Nephron (organoid): ENCODE measurements around the gene TRIM44.
"Not testable (repeated sequence)": the region's sequence is repeated elsewhere in the genome, so short reads cannot be mapped to it uniquely, and the experiment has no call there.

ENCODE experiments used
- H3K27ac Mint-ChIP-seq, 3 experiments: 2 replicates each; pipeline ENCODE4 v1.8.0; 2020; ENCODE audit warnings: mixed read lengths in 3 of 3, mild to moderate bottlenecking in 2 of 3, moderate library complexity in 1 of 3
- H3K27me3 Mint-ChIP-seq: 2 replicates; pipeline ENCODE4 v1.8.0; 2021; ENCODE audit warnings: low read depth, mild to moderate bottlenecking, moderate library complexity, mixed read lengths
- H3K36me3 Mint-ChIP-seq: 2 replicates; pipeline ENCODE4 v1.8.0; 2020; ENCODE audit warnings: low read depth, mixed read lengths
- H3K4me1 Mint-ChIP-seq: 2 replicates; pipeline ENCODE4 v1.8.0; 2020; ENCODE audit warnings: mixed read lengths
- H3K4me3 Mint-ChIP-seq, 3 experiments: 2 replicates each; pipeline ENCODE4 v1.8.0; 2020; ENCODE audit warnings: mild to moderate bottlenecking in 3 of 3, mixed read lengths in 3 of 3, moderate library complexity in 2 of 3
- H3K9me3 Mint-ChIP-seq: 2 replicates; pipeline ENCODE4 v1.8.0; 2020; ENCODE audit warnings: mixed read lengths
- TF ChIP-seq, protein P1 (sequence below), 3 experiments: fragments of 200-600 bp; sonication (generic); IDR thresholded peaks; one replicate each; pipeline ENCODE4 v1.5.0; 2021; ENCODE audit warnings: antibody characterized with exemption in 3 of 3; ENCODE audit not compliant: unreplicated experiment in 3 of 3

The TRIM44 gene

DNA sequence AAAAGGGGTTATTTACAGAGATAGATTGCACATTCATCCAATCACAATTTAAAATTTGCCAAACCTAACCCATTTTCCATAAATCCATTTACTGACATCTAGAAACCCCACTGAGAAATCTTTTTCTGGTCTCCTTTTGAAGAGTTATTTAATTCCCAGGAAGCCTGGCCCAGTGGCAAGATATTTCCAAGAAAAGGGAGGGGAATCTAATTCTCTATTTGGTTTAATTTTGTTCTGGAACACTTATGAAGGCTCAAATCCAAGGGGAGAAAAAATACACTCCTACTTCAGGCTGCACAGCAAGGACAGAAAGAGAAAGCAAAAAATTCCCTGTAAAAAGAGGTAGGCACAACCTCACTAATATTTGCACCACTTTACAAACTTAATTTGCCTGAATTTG is 193.1 kb downstream of the TRIM44 start:
- Mint-ChIP-seq H3K9me3 (peaks cover 4% of the 10 kb centered on the region), H3K36me3 (no peaks in the 10 kb centered on the region), H3K4me1 (peaks cover 20% of the 10 kb centered on the region), H3K4me3 (no peak overlapping the region), H3K27ac (no peak overlapping the region), H3K27me3 (no peaks in the 10 kb centered on the region)
- TF ChIP-seq, protein P1, sequence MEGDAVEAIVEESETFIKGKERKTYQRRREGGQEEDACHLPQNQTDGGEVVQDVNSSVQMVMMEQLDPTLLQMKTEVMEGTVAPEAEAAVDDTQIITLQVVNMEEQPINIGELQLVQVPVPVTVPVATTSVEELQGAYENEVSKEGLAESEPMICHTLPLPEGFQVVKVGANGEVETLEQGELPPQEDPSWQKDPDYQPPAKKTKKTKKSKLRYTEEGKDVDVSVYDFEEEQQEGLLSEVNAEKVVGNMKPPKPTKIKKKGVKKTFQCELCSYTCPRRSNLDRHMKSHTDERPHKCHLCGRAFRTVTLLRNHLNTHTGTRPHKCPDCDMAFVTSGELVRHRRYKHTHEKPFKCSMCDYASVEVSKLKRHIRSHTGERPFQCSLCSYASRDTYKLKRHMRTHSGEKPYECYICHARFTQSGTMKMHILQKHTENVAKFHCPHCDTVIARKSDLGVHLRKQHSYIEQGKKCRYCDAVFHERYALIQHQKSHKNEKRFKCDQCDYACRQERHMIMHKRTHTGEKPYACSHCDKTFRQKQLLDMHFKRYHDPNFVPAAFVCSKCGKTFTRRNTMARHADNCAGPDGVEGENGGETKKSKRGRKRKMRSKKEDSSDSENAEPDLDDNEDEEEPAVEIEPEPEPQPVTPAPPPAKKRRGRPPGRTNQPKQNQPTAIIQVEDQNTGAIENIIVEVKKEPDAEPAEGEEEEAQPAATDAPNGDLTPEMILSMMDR (IDR thresholded peaks at IDR 0.05; ENCODE audit: unreplicated experiment in 3 of 3) = no peak

DNA sequence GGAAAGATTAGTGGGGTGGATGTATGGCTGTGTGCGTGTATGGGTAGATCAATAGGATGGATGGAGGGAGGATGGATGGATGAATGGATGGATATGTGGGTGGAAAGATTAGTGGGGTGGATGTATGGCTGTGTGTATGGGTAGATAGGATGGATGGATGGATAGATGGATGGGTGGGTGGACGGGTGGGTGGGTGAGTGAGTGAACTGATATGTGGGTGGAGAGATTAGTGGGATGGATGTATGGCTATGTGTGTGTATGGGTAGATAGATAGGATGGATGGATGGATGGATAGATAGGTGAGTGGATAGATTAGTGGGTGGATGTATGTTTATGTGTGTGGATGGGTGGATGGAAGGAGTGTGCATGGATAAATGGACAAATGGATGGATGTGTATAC is 193.7 kb downstream of the TRIM44 start:
- no peak overlapping the region for H3K4me3 Mint-ChIP-seq
- H3K4me1 Mint-ChIP-seq = peaks cover 20% of the 10 kb centered on the region
- TF ChIP-seq, protein P1 (IDR thresholded peaks at IDR 0.05; ENCODE audit: unreplicated experiment in 3 of 3) = no peak
- no peaks in the 10 kb centered on the region for H3K27me3 Mint-ChIP-seq
- peaks cover 4% of the 10 kb centered on the region for H3K9me3 Mint-ChIP-seq
- no peaks in the 10 kb centered on the region for H3K36me3 Mint-ChIP-seq
- H3K27ac Mint-ChIP-seq = no peak overlapping the region

DNA sequence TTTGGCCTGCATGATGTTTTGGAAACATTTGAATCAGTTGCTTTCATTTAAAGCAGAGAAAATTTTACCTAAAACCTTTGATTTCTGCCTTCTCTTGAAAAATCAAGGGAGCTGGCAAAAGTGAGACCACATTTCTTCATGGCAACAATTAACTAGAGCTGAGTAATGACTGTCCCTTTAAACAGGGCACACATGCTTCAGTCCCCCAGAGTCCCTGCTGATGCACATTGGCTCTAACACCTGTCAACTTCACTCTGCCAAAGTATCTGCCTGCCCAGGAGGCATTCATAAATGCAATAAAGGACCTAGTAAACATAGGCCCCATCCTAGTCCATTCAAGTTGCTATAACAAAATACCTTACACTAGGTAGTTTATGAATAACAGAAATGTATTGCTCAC is 194.2 kb downstream of the TRIM44 start:
- Mint-ChIP-seq H3K27me3 (no peaks in the 10 kb centered on the region), H3K9me3 (peaks cover 4% of the 10 kb centered on the region), H3K4me1 (peaks cover 20% of the 10 kb centered on the region), H3K36me3 (no peaks in the 10 kb centered on the region), H3K4me3 (no peak overlapping the region), H3K27ac (no peak overlapping the region)
- TF ChIP-seq, protein P1 (IDR thresholded peaks at IDR 0.05; ENCODE audit: unreplicated experiment in 3 of 3) = no peak

DNA sequence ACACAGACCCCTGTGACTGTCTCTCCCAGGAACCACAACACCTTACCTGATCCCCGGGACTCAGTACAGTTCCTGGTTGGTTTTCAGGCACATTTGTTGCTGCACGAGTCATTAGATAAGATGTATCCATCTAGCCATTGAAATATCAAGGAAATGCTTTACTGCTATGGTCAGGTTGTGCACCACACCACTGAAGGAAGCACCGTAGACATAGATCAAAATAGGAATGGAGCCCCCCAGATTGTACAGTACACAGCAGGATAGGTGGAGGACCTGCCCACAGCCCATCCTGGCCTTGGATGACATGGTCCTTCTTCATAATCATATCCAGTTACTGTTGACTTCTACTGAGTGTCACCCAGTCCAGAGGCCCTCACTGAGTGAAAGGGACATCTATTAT is 195.3 kb downstream of the TRIM44 start:
- TF ChIP-seq, protein P1 (IDR thresholded peaks at IDR 0.05; ENCODE audit: unreplicated experiment in 3 of 3) = no peak
- H3K27me3 Mint-ChIP-seq = no peaks in the 10 kb centered on the region
- no peaks in the 10 kb centered on the region for H3K36me3 Mint-ChIP-seq
- H3K9me3 Mint-ChIP-seq = peaks cover 4% of the 10 kb centered on the region
- H3K4me3 Mint-ChIP-seq = no peak overlapping the region
- peaks cover 14% of the 10 kb centered on the region for H3K4me1 Mint-ChIP-seq
- H3K27ac Mint-ChIP-seq = no peak overlapping the region

DNA sequence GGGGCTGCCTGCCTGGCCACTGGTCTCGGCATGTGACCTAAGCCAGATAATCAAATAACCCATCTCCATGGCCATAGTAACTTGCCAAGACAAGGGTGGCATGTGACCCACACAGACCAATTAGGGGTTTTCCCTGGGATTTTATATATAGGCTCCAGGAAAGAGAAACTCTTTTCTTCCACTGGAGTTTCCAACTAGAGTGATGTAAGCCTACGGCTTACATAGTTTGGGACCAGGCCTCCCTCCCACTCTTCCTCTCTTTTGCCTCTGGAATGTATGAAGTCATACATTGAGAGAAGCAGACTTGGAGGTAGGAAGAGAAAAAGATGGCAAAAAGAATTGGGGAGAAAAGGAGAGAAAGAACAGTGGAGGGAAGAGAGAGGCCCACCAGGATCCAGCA is 196.7 kb downstream of the TRIM44 start:
- H3K9me3 Mint-ChIP-seq = peaks cover 4% of the 10 kb centered on the region
- H3K4me3 Mint-ChIP-seq = no peak overlapping the region
- TF ChIP-seq, protein P1 (IDR thresholded peaks at IDR 0.05; ENCODE audit: unreplicated experiment in 3 of 3) = no peak
- H3K27me3 Mint-ChIP-seq = no peaks in the 10 kb centered on the region
- peaks cover 9% of the 10 kb centered on the region for H3K4me1 Mint-ChIP-seq
- no peak overlapping the region for H3K27ac Mint-ChIP-seq
- no peaks in the 10 kb centered on the region for H3K36me3 Mint-ChIP-seq

DNA sequence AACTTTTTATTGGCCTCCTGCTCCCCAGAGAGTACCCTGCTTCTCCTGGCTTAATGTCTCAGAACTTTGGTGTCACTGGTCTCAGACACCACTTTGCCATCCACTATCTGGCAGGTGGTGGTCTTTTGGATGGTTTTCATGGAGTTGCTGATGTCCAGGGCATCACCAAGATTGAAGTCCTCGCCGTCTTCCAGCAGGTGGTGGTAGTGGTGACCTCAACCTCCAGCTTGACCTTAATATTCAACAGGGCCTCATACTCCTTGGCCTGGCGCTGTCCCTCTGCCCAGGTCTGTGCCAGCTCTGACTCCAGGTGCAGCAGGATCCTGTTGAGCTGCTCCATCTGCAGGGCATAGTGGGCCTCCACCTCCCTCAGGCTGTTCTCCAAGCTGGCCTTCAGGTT is 197.6 kb downstream of the TRIM44 start:
- not testable (repeated sequence) for H3K27me3 Mint-ChIP-seq, H3K4me3 Mint-ChIP-seq, H3K36me3 Mint-ChIP-seq, H3K9me3 Mint-ChIP-seq, H3K4me1 Mint-ChIP-seq, H3K27ac Mint-ChIP-seq
